ENCODE data around the gene FRG2C.
"Not testable (repeated sequence)": the region's sequence is repeated elsewhere in the genome, so short reads cannot be mapped to it uniquely, and the experiment has no call there.

Gene FRG2C

GRCh38 chr3:75669348-75670297, 5.5 kb downstream of the FRG2C start:
- DNase-seq (ENCODE audit: low read depth) = not testable (repeated sequence)

GRCh38 chr3:75670298-75671286, 6.5 kb downstream of the FRG2C start:
- not testable (repeated sequence) for DNase-seq (ENCODE audit: low read depth)

GRCh38 chr3:75671287-75672139, 7.4 kb downstream of the FRG2C start:
- not testable (repeated sequence) for DNase-seq (ENCODE audit: low read depth)

- not testable (repeated sequence) for DNase-seq (ENCODE audit: low read depth)
Measured at GRCh38 chr3:75672140-75672775, 8.1 kb downstream of the FRG2C start.

- DNase-seq (ENCODE audit: low read depth) = not testable (repeated sequence)
Measured at GRCh38 chr3:75683965-75684364, 19.8 kb downstream of the FRG2C start.

GRCh38 chr3:75687323-75687722, 23.2 kb downstream of the FRG2C start:
- DNase-seq (ENCODE audit: low read depth) = no peak

GRCh38 chr3:75692061-75692460, 27.9 kb downstream of the FRG2C start:
- no peak for DNase-seq (ENCODE audit: low read depth)

Measured in stimulated activated CD8-positive, alpha-beta memory T cell treated with anti-CD3 and anti-CD28 coated beads, Interleukin-15, amount 100 ng/mL, for 1 hour (primary cell).